WTC11 (cell line): ENCODE measurements around the gene ZNF512B. TPM values are rescaled to one million over a fixed set of nuclear protein-coding genes. Genes with fewer than 3 reads are reported as not detected.

ENCODE experiments used
- ATAC-seq: fragments of 200-7000 bp; cut with Tn5 transposase; 2 replicates; pipeline ENCODE4 v1.10.0; 2021; ENCODE audit warnings: mild to moderate bottlenecking, moderate library complexity
- CTCF ChIA-PET: fragments of 300-600 bp; sonication (Branson Sonifier 250); formaldehyde crosslinking; loops from one replicate; lab custom pipeline; 2021; ENCODE audit warnings: antibody characterized with exemption; lab: Charles Lee
- POLR2A ChIA-PET: fragments of 350-600 bp; sonication (Branson Sonifier 250); formaldehyde crosslinking; loops from one replicate; lab custom pipeline; 2021; ENCODE audit warnings: antibody characterized with exemption; lab: Charles Lee
- DNase-seq: peaks from one replicate; pipeline ENCODE4 v3.0.0; 2021; ENCODE audit warnings: low spot score
- H3K27ac Mint-ChIP-seq: 2 replicates; pipeline ENCODE4 v1.8.0; 2021; ENCODE audit warnings: mixed read lengths
- H3K27me3 Mint-ChIP-seq: 2 replicates; pipeline ENCODE4 v1.8.0; 2021; ENCODE audit warnings: low read depth, mild to moderate bottlenecking, moderate library complexity, mixed read lengths
- H3K36me3 Mint-ChIP-seq: 2 replicates; pipeline ENCODE4 v1.8.0; 2021; ENCODE audit warnings: mixed read lengths
- H3K4me1 Mint-ChIP-seq: 2 replicates; pipeline ENCODE4 v1.8.0; 2022; ENCODE audit warnings: mixed read lengths
- H3K4me3 Mint-ChIP-seq: 2 replicates; pipeline ENCODE4 v1.8.0; 2021; ENCODE audit warnings: mild to moderate bottlenecking, moderate library complexity, mixed read lengths
- H3K9me3 Mint-ChIP-seq: 2 replicates; pipeline ENCODE4 v1.8.0; 2021; ENCODE audit warnings: mixed read lengths
- GABPB1 ChIP-seq: sonication (generic); formaldehyde crosslinking; IDR thresholded peaks from 2 replicates; pipeline ENCODE4 v1.8.1; 2023; ENCODE audit warnings: mild to moderate bottlenecking, missing genetic modification reagents
- MYBL2 ChIP-seq: sonication (generic); formaldehyde crosslinking; IDR thresholded peaks from 2 replicates; pipeline ENCODE4 v1.8.1; 2023; ENCODE audit warnings: mild to moderate bottlenecking, moderate library complexity, missing genetic modification reagents
- PRRX2 ChIP-seq: fragments of 250-450 bp; sonication (Bioruptor Pico); IDR thresholded peaks from 2 replicates; pipeline ENCODE4 v1.8.0; 2021; ENCODE audit warnings: mild to moderate bottlenecking
- ZNF121 ChIP-seq: sonication (generic); formaldehyde crosslinking; IDR thresholded peaks from 2 replicates; pipeline ENCODE4 v1.8.0; 2023; ENCODE audit warnings: missing genetic modification reagents
- ZNF232 ChIP-seq: sonication (generic); formaldehyde crosslinking; IDR thresholded peaks from 2 replicates; pipeline ENCODE4 v1.8.0; 2022; ENCODE audit warnings: mild to moderate bottlenecking, missing genetic modification reagents
- ZNF317 ChIP-seq: sonication (generic); formaldehyde crosslinking; IDR thresholded peaks from 2 replicates; pipeline ENCODE4 v1.8.1; 2023; ENCODE audit warnings: low read depth, mild to moderate bottlenecking, moderate library complexity, missing genetic modification reagents, borderline replicate concordance
- total RNA-seq: library from RNA; stranded (reverse); gene quantifications from 3 replicates; pipeline ENCODE4 v1.2.3, GENCODE V29; 2021
- TF ChIP-seq, protein P1 (sequence below): fragments of 250-450 bp; sonication (Bioruptor Pico); IDR thresholded peaks from 2 replicates; pipeline ENCODE4 v1.9.0; 2021; ENCODE audit warnings: moderate library complexity, mild to moderate bottlenecking, inconsistent platforms, borderline replicate concordance
- TF ChIP-seq, protein P2 (sequence below): sonication (generic); formaldehyde crosslinking; conservative IDR thresholded peaks from 2 replicates; pipeline ENCODE4 v1.8.1; 2023; ENCODE audit warnings: mild to moderate bottlenecking, low read depth, missing genetic modification reagents, moderate library complexity
- TF ChIP-seq, protein P3 (sequence below): sonication (generic); formaldehyde crosslinking; IDR thresholded peaks from 2 replicates; pipeline ENCODE4 v1.8.0; 2023; ENCODE audit warnings: missing genetic modification reagents, mild to moderate bottlenecking, borderline replicate concordance
- TF ChIP-seq, protein P4 (sequence below): fragments of 250-450 bp; sonication (Bioruptor Pico); IDR thresholded peaks from 2 replicates; pipeline ENCODE4 v1.9.0; 2021; ENCODE audit warnings: mild to moderate bottlenecking, borderline replicate concordance
- TF ChIP-seq, protein P5 (sequence below): fragments of 200-600 bp; IDR thresholded peaks from 2 replicates; pipeline ENCODE4 v1.8.0; 2022; ENCODE audit warnings: antibody characterized with exemption

ZNF512B gene
- total RNA-seq, 1 experiment from 2014 or later, result 23.3 TPM

DNA sequence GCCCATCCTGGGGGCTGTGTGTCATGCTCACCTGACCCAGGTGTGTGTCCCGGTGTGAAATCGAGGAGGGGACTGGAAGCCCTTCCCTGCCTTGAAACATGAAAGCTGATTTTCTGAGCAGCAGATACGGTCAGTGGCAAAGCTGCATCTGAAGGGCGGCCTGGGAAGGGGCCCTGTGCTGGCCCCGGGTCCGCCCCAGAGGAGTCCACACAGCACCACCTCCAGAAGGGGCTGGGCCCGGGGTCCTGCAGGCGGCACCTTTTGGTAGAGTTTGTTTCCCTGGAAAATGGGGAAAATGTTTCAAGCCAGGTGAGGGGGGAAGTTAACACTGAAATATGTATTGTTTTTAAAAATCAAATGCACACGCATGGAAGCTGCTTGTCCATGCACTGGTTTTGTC, 34.3 kb downstream of the ZNF512B start:
- 0 out of 2 replicates have a peak, but pooled peaks cover 2% of the 10 kb centered on the region for H3K4me1 Mint-ChIP-seq
- DNase-seq (no peak), ATAC-seq (no peak)
- CTCF ChIA-PET, result interaction anchor here (1.1 to 4.2 kb wide), 6 partner anchors 20 to 185 kb away, joined by 4 to 21 read pairs (median 8); partner anchors contain the start of gene TPD52L2
- no peak for TF ChIP-seq ZNF232 (CRISPR knock-in tag)
- TF ChIP-seq, protein P1, sequence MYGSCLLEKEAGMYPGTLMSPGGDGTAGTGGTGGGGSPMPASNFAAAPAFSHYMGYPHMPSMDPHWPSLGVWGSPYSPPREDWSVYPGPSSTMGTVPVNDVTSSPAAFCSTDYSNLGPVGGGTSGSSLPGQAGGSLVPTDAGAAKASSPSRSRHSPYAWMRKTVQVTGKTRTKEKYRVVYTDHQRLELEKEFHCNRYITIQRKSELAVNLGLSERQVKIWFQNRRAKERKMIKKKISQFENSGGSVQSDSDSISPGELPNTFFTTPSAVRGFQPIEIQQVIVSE, result no peak
- TF ChIP-seq, all 79 proteins: peak for 0
- no peak overlapping the region for H3K27ac Mint-ChIP-seq
- peaks cover 19% of the 10 kb centered on the region for H3K36me3 Mint-ChIP-seq
- POLR2A ChIA-PET, result interaction anchor here (0.5 kb wide), 1 partner anchor 10 kb away, joined by 4 read pairs; no protein-coding TSS in a partner anchor
- H3K9me3 Mint-ChIP-seq, result no peaks in the 10 kb centered on the region
- H3K27me3 Mint-ChIP-seq, result no peaks in the 10 kb centered on the region
- H3K4me3 Mint-ChIP-seq, result no peak overlapping the region

DNA sequence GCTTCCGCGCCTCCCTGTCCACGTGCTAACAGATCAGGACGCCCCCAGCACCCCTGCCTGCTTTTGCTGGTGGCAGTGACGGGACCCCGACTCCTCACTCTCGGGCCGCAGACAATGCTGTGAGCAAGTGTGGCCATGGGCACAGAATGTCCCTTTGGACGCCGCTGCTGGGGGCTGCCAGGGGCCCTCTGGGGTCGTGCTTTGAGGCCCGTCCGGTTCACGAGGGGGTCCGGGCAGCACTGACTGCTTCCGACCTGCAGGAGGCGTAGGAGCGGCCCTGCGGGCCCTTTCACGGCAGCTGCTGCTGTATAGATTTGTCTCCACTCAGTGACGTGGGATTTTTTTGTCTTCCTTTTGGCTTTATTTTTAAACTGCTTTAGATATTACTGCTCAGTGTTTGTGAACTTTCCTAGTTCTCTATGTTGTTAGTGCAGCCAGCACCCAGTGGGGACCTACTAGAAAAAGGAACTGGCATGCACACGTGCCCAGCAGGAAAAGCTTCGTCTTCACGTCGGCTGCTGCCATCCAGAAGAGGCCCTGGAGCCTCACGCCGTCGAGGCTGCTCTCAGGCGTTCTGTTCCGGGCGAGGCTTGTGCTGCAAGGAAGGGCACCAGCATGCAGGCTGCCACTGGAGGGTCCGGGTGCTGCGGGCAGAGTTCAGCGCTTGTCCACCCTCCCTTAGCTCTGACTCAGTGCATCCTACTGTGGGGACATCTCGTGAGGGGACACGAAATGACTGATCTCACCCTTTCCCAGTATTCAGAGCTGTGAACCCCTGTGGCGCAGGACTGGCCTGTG, 35.3 kb downstream of the ZNF512B start:
- H3K36me3 Mint-ChIP-seq, result peaks cover 27% of the 10 kb centered on the region
- POLR2A ChIA-PET, result interaction anchor here (1.2 kb wide), 1 partner anchor 69 kb away, joined by 3 read pairs; the partner anchor contains the start of gene TPD52L2
- H3K27ac Mint-ChIP-seq, result peak overlapping the region; percentile 70; the same call in 1 of the 2 replicates

DNA sequence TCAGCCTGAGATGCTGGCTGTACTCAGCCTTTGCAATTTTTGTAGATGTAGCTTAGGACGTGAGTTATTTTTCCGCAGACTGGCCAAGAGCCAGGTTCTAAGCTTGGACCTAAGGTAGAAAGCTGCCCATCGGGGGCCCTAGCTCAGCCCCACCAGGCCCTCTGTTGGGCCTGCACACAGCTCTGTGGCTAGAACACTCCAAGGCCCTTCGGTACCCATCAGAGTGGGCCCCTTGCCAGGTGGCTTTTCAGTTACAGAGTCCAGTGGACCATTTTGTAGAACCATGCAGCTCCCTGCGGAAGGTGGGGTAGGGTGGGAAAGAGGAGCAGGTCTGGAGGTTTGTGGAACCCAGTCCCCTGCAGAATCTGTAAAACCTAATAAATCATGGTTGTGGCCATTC, 36.1 kb downstream of the ZNF512B start:
- Mint-ChIP-seq H3K27me3 (no peaks in the 10 kb centered on the region), H3K4me1 (0 out of 2 replicates have a peak, but pooled peaks cover 2% of the 10 kb centered on the region), H3K9me3 (no peaks in the 10 kb centered on the region), H3K27ac (no peak overlapping the region), H3K36me3 (peaks cover 33% of the 10 kb centered on the region), H3K4me3 (no peak overlapping the region)
- ATAC-seq (no peak), DNase-seq (no peak)
- CTCF ChIA-PET, result interaction anchor here (0.6 to 2.6 kb wide), 15 partner anchors 9 to 396 kb away, joined by 3 to 21 read pairs (median 4); partner anchors contain the start of genes PRPF6, PTK6 and UCKL1
- POLR2A ChIA-PET, result interaction anchor here (0.6 kb wide), 1 partner anchor 173 kb away, joined by 6 read pairs; no protein-coding TSS in a partner anchor
- TF ChIP-seq GABPB1 (CRISPR knock-in tag), result no peak
- TF ChIP-seq, protein P2, sequence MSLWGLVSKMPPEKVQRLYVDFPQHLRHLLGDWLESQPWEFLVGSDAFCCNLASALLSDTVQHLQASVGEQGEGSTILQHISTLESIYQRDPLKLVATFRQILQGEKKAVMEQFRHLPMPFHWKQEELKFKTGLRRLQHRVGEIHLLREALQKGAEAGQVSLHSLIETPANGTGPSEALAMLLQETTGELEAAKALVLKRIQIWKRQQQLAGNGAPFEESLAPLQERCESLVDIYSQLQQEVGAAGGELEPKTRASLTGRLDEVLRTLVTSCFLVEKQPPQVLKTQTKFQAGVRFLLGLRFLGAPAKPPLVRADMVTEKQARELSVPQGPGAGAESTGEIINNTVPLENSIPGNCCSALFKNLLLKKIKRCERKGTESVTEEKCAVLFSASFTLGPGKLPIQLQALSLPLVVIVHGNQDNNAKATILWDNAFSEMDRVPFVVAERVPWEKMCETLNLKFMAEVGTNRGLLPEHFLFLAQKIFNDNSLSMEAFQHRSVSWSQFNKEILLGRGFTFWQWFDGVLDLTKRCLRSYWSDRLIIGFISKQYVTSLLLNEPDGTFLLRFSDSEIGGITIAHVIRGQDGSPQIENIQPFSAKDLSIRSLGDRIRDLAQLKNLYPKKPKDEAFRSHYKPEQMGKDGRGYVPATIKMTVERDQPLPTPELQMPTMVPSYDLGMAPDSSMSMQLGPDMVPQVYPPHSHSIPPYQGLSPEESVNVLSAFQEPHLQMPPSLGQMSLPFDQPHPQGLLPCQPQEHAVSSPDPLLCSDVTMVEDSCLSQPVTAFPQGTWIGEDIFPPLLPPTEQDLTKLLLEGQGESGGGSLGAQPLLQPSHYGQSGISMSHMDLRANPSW (CRISPR knock-in tag), result no peak
- TF ChIP-seq, protein P3, sequence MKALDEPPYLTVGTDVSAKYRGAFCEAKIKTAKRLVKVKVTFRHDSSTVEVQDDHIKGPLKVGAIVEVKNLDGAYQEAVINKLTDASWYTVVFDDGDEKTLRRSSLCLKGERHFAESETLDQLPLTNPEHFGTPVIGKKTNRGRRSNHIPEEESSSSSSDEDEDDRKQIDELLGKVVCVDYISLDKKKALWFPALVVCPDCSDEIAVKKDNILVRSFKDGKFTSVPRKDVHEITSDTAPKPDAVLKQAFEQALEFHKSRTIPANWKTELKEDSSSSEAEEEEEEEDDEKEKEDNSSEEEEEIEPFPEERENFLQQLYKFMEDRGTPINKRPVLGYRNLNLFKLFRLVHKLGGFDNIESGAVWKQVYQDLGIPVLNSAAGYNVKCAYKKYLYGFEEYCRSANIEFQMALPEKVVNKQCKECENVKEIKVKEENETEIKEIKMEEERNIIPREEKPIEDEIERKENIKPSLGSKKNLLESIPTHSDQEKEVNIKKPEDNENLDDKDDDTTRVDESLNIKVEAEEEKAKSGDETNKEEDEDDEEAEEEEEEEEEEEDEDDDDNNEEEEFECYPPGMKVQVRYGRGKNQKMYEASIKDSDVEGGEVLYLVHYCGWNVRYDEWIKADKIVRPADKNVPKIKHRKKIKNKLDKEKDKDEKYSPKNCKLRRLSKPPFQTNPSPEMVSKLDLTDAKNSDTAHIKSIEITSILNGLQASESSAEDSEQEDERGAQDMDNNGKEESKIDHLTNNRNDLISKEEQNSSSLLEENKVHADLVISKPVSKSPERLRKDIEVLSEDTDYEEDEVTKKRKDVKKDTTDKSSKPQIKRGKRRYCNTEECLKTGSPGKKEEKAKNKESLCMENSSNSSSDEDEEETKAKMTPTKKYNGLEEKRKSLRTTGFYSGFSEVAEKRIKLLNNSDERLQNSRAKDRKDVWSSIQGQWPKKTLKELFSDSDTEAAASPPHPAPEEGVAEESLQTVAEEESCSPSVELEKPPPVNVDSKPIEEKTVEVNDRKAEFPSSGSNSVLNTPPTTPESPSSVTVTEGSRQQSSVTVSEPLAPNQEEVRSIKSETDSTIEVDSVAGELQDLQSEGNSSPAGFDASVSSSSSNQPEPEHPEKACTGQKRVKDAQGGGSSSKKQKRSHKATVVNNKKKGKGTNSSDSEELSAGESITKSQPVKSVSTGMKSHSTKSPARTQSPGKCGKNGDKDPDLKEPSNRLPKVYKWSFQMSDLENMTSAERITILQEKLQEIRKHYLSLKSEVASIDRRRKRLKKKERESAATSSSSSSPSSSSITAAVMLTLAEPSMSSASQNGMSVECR (CRISPR knock-in tag), result no peak
- TF ChIP-seq PRRX2, result no peak
- no peak for TF ChIP-seq MYBL2 (CRISPR knock-in tag)
- TF ChIP-seq ZNF317, result no peak

More for the DNA sequence above, 35.3 kb downstream of the ZNF512B start:
- TF ChIP-seq, protein P4, sequence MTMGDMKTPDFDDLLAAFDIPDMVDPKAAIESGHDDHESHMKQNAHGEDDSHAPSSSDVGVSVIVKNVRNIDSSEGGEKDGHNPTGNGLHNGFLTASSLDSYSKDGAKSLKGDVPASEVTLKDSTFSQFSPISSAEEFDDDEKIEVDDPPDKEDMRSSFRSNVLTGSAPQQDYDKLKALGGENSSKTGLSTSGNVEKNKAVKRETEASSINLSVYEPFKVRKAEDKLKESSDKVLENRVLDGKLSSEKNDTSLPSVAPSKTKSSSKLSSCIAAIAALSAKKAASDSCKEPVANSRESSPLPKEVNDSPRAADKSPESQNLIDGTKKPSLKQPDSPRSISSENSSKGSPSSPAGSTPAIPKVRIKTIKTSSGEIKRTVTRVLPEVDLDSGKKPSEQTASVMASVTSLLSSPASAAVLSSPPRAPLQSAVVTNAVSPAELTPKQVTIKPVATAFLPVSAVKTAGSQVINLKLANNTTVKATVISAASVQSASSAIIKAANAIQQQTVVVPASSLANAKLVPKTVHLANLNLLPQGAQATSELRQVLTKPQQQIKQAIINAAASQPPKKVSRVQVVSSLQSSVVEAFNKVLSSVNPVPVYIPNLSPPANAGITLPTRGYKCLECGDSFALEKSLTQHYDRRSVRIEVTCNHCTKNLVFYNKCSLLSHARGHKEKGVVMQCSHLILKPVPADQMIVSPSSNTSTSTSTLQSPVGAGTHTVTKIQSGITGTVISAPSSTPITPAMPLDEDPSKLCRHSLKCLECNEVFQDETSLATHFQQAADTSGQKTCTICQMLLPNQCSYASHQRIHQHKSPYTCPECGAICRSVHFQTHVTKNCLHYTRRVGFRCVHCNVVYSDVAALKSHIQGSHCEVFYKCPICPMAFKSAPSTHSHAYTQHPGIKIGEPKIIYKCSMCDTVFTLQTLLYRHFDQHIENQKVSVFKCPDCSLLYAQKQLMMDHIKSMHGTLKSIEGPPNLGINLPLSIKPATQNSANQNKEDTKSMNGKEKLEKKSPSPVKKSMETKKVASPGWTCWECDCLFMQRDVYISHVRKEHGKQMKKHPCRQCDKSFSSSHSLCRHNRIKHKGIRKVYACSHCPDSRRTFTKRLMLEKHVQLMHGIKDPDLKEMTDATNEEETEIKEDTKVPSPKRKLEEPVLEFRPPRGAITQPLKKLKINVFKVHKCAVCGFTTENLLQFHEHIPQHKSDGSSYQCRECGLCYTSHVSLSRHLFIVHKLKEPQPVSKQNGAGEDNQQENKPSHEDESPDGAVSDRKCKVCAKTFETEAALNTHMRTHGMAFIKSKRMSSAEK (CRISPR knock-in tag), result no peak
- TF ChIP-seq, protein P5, sequence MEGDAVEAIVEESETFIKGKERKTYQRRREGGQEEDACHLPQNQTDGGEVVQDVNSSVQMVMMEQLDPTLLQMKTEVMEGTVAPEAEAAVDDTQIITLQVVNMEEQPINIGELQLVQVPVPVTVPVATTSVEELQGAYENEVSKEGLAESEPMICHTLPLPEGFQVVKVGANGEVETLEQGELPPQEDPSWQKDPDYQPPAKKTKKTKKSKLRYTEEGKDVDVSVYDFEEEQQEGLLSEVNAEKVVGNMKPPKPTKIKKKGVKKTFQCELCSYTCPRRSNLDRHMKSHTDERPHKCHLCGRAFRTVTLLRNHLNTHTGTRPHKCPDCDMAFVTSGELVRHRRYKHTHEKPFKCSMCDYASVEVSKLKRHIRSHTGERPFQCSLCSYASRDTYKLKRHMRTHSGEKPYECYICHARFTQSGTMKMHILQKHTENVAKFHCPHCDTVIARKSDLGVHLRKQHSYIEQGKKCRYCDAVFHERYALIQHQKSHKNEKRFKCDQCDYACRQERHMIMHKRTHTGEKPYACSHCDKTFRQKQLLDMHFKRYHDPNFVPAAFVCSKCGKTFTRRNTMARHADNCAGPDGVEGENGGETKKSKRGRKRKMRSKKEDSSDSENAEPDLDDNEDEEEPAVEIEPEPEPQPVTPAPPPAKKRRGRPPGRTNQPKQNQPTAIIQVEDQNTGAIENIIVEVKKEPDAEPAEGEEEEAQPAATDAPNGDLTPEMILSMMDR, result peak; percentile 38; the same call in 1 of the 2 replicates
- TF ChIP-seq ZNF121 (CRISPR knock-in tag), result peak; percentile 75
- Mint-ChIP-seq H3K4me1 (0 out of 2 replicates have a peak, but pooled peaks cover 2% of the 10 kb centered on the region), H3K4me3 (no peak overlapping the region), H3K9me3 (no peaks in the 10 kb centered on the region), H3K27me3 (no peaks in the 10 kb centered on the region)
- DNase-seq, result peak; percentile 70
- ATAC-seq, result peak; percentile 70
- CTCF ChIA-PET, result interaction anchor here (0.6 to 2.6 kb wide), 22 partner anchors 8 to 293 kb away, joined by 3 to 21 read pairs (median 4); partner anchors contain the start of genes ARFRP1, PRPF6, SAMD10 and TPD52L2
